Fibroblast of lung (primary cell): ENCODE measurements around the gene C1S. TPM values are rescaled to one million over a fixed set of nuclear protein-coding genes. Genes with fewer than 3 reads are reported as not detected.
A peak's percentile ranks its signal among the peaks of the same experiment; 100 is the strongest.

Experiments used
- DNase-seq, 2 donors: peaks; one replicate each; pipeline versions ENCODE4 v3.0.0 to v3.0.0-alpha.2; 2010; ENCODE audit warnings: low read depth in 2 of 2
- H2AFZ ChIP-seq: 2 replicates; pipeline ENCODE4 v1.5.1; 2012; ENCODE audit warnings: low read length, control low read depth, inconsistent platforms
- H3K27ac ChIP-seq: 2 replicates; pipeline ENCODE4 v1.5.1; 2011; ENCODE audit warnings: low read length, control low read depth; ENCODE audit not compliant: insufficient read depth
- H3K27me3 ChIP-seq: 2 replicates; pipeline ENCODE4 v1.5.1; 2011; ENCODE audit warnings: mild to moderate bottlenecking, low read length; ENCODE audit not compliant: control insufficient read depth, insufficient read depth
- H3K36me3 ChIP-seq: 2 replicates; pipeline ENCODE4 v1.5.1; 2011; ENCODE audit warnings: low read length; ENCODE audit not compliant: control insufficient read depth, insufficient read depth
- H3K4me1 ChIP-seq: 2 replicates; pipeline ENCODE4 v1.5.1; 2011; ENCODE audit warnings: low read length; ENCODE audit not compliant: control insufficient read depth, insufficient read depth; ENCODE audit errors: extremely low read depth
- H3K4me2 ChIP-seq: 2 replicates; pipeline ENCODE4 v1.5.1; 2011; ENCODE audit warnings: low read length, control low read depth; ENCODE audit not compliant: insufficient read depth; ENCODE audit errors: extremely low read depth
- H3K4me3 ChIP-seq, 4 experiments: fragments of 200-600 bp in 1 of 4; sonication (generic) in 1 of 4; replicated peaks in 1 of 4; 2 replicates each; pipeline ENCODE4 v1.5.1; 2011 to 2016; ENCODE audit warnings: low read length in 4 of 4, low read depth in 3 of 4, mild to moderate bottlenecking in 3 of 4, control low read depth in 2 of 4, inconsistent platforms in 1 of 4, mixed read lengths in 1 of 4; ENCODE audit not compliant: insufficient read depth in 1 of 4; ENCODE audit errors: control extremely low read depth in 1 of 4
- H3K79me2 ChIP-seq: 2 replicates; pipeline ENCODE4 v1.5.1; 2012; ENCODE audit warnings: mild to moderate bottlenecking, low read length, inconsistent platforms; ENCODE audit not compliant: control insufficient read depth, insufficient read depth
- H3K9ac ChIP-seq: 2 replicates; pipeline ENCODE4 v1.5.1; 2011; ENCODE audit warnings: mild to moderate bottlenecking, low read length, control low read depth; ENCODE audit not compliant: insufficient read depth
- H3K9me3 ChIP-seq: 2 replicates; pipeline ENCODE4 v1.5.1; 2012; ENCODE audit warnings: low read depth, low read length; ENCODE audit not compliant: control insufficient read depth, insufficient read depth
- H4K20me1 ChIP-seq: 2 replicates; pipeline ENCODE4 v1.5.1; 2011; ENCODE audit warnings: low read length; ENCODE audit not compliant: control insufficient read depth, insufficient read depth; ENCODE audit errors: extremely low read depth
- CTCF ChIP-seq, 2 donors: IDR thresholded peaks in 1 of 2; conservative IDR thresholded peaks in 1 of 2; 1 replicate in 1 of 2; 2 replicates in 1 of 2; pipeline ENCODE4 v1.5.1; 2011 to 2012; ENCODE audit warnings: low read length in 2 of 2, control low read depth in 1 of 2, inconsistent platforms in 1 of 2, low read depth in 1 of 2, mild to moderate bottlenecking in 1 of 2
- EZH2 ChIP-seq: IDR thresholded peaks from 2 replicates; pipeline ENCODE4 v1.5.1; 2012; ENCODE audit warnings: low read length, control low read depth, mild to moderate bottlenecking; ENCODE audit errors: missing control alignments
- polyA plus RNA-seq, 2 donors: library from polyadenylated mRNA; depleted of rRNA in 1 of 2; stranded (reverse) in 1 of 2; unstranded in 1 of 2; fragments of >200 nt; gene quantifications; 2 replicates each; pipeline ENCODE4 v1.2.1, GENCODE V29; 2011 to 2012; ENCODE audit warnings: missing spikeins in 1 of 2
- total RNA-seq: library from RNA; depleted of rRNA; stranded (reverse); fragments of >200 nt; gene quantifications from 2 replicates; pipeline ENCODE4 v1.2.1, GENCODE V29; 2014

C1S gene
- total and polyA plus RNA-seq, 2 donors (not counting 1 experiment from before 2014, with no cell fraction given) = 507 to 997 TPM

- Histone ChIP-seq H3K36me3 (peaks cover 23% of the 10 kb centered on the region), H3K4me1 (peaks cover 24% of the 10 kb centered on the region), H3K27ac (peak overlapping the region; percentile 82), H3K27me3 (no peaks in the 10 kb centered on the region), H4K20me1 (no peaks in the 10 kb centered on the region), H3K9ac (no peak overlapping the region), H3K4me2 (peak overlapping the region; percentile 58), H3K9me3 (peaks cover under 1% of the 10 kb centered on the region), H3K79me2 (no peaks in the 10 kb centered on the region), H2AFZ (no peak overlapping the region), H3K4me3 (peak overlapping the region in 1 of 4 experiments; percentile 14)
- TF ChIP-seq CTCF (conservative IDR thresholded peaks at IDR 0.05 in 1 of 2, IDR thresholded peaks at IDR 0.05 in 1 of 2; ENCODE audit: low read depth in 1 of 2, low read length in 2 of 2) (no peak), EZH2 (no peak)
- DNase-seq = peak; percentile 56 to 67
These were observed 19.3 kb downstream of the C1S start for GRCh38 chr12:7079826-7080125.

GRCh38 chr12:7081037-7081436, 20.5 kb downstream of the C1S start:
- H3K79me2 ChIP-seq = no peaks in the 10 kb centered on the region
- H3K4me1 ChIP-seq = peaks cover 24% of the 10 kb centered on the region
- no peaks in the 10 kb centered on the region for H3K27me3 ChIP-seq
- H4K20me1 ChIP-seq = no peaks in the 10 kb centered on the region
- TF ChIP-seq EZH2 = no peak
- no peak for TF ChIP-seq CTCF (conservative IDR thresholded peaks at IDR 0.05 in 1 of 2, IDR thresholded peaks at IDR 0.05 in 1 of 2; ENCODE audit: low read depth in 1 of 2, low read length in 2 of 2)
- no peak overlapping the region for H3K9ac ChIP-seq
- peaks cover 32% of the 10 kb centered on the region for H3K36me3 ChIP-seq
- no peak for DNase-seq
- H2AFZ ChIP-seq = no peak overlapping the region
- peaks cover 4% of the 10 kb centered on the region for H3K9me3 ChIP-seq
- H3K27ac ChIP-seq = no peak overlapping the region
- H3K4me2 ChIP-seq = no peak overlapping the region
- no peak overlapping the region for H3K4me3 ChIP-seq

- no peak overlapping the region for H3K27ac ChIP-seq
- H3K36me3 ChIP-seq = peaks cover 41% of the 10 kb centered on the region
- peaks cover 19% of the 10 kb centered on the region for H3K4me1 ChIP-seq
- no peaks in the 10 kb centered on the region for H3K27me3 ChIP-seq
- no peaks in the 10 kb centered on the region for H4K20me1 ChIP-seq
- no peak for TF ChIP-seq CTCF (conservative IDR thresholded peaks at IDR 0.05 in 1 of 2, IDR thresholded peaks at IDR 0.05 in 1 of 2; ENCODE audit: low read depth in 1 of 2, low read length in 2 of 2)
- no peak for TF ChIP-seq EZH2
- no peak for DNase-seq
- no peaks in the 10 kb centered on the region for H3K79me2 ChIP-seq
- no peak overlapping the region for H3K4me3 ChIP-seq
- H3K9me3 ChIP-seq = peaks cover 4% of the 10 kb centered on the region
- no peak overlapping the region for H3K9ac ChIP-seq
- no peak overlapping the region for H3K4me2 ChIP-seq
- H2AFZ ChIP-seq = no peak overlapping the region
These were observed 22.6 kb downstream of the C1S start for GRCh38 chr12:7083125-7083524.
